Measurements from ENCODE around the gene RNU5D-1. TPM values are rescaled to one million over a fixed set of nuclear protein-coding genes. Genes with fewer than 3 reads are reported as not detected.
A peak's percentile ranks its signal among the peaks of the same experiment; 100 is the strongest.

The RNU5D-1 gene
- total RNA-seq = not detected
- polyA plus RNA-seq = not detected
- long read RNA-seq, donor 1 = 0 reads
- long read RNA-seq, donor 2 = 0 reads
- long read RNA-seq, donor 3 = 0 reads
- long read RNA-seq, donor 4 = 0 reads
- long read RNA-seq, donor 5 = 0 reads
- long read RNA-seq, donor 6 = 0 reads
- long read RNA-seq, donor 7 = 0 reads
- long read RNA-seq, donor 8, partial matches to known transcripts = 0 of 1 reads
- long read RNA-seq, donor 8, other reads (novel, unspliced or antisense) = 0 of 1 reads
- long read RNA-seq, donor 9 = 0 reads
- long read RNA-seq, donor 10 = 0 reads

DNA sequence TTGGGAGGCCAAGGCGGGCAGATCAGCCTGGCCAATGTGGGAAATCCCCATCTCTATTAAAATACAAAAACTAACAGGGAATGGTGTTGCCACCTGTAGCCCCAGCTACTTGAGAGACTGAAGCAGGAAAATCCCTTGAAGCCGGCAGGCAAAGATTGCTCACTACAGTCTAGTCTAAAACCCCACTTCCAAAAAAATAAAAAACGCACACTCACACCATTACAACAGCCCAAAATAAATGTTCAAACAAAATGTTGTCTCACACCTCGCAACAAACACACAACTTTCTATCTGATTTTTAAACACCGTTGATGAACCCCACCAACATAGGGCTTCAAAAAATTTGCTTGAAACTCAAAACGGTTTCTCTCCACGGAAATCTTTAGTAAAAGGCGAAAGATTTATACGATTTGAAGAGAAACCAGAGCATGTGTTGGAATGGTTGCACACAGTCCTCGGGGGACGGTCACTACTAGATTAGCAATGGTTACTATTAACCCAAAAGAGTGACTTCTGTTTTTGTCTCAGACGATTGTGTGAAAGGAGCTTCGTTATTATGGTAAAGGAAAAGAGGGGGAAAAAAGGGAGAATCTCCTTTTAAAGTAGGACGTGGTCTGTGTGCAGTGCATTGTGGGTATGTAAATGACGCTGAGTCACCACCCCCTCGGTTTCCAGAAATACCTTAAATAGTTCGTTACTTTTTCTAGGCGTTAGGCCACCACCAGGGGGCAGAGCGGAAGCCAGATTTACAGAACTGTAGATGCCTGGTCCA, at the start of gene RNU5D-1:
Gene RNU5D-1, minus strand, starts transcription at position 430 of the 772 bp plus-strand sequence.
- Histone ChIP-seq H3K4me3 (peak within 1 kb of the TSS; percentile 10 to 25 (median 15)), H3K36me3 (no peaks in the 10 kb centered on the region), H3K27ac (peak within 1 kb of the TSS; percentile 77 to 95 (median 86)), H3K4me1 (peaks cover 7 to 30% (median 18%) of the 10 kb centered on the region in 4 donors), H3K27me3 (no peaks in the 10 kb centered on the region), H3K9me3 (no peaks in the 10 kb centered on the region)
- DNase-seq = peak; percentile 95 to 97
- intact Hi-C loops (cut with DNase I; ENCODE audit: low total_unique reads) = no loop called here
- peak; percentile 43 to 99 (median 88) for TF ChIP-seq POLR2AphosphoS5 (IDR thresholded peaks at IDR 0.05)
- no peak for TF ChIP-seq EP300 (IDR thresholded peaks at IDR 0.05)
- TF ChIP-seq, protein P1, sequence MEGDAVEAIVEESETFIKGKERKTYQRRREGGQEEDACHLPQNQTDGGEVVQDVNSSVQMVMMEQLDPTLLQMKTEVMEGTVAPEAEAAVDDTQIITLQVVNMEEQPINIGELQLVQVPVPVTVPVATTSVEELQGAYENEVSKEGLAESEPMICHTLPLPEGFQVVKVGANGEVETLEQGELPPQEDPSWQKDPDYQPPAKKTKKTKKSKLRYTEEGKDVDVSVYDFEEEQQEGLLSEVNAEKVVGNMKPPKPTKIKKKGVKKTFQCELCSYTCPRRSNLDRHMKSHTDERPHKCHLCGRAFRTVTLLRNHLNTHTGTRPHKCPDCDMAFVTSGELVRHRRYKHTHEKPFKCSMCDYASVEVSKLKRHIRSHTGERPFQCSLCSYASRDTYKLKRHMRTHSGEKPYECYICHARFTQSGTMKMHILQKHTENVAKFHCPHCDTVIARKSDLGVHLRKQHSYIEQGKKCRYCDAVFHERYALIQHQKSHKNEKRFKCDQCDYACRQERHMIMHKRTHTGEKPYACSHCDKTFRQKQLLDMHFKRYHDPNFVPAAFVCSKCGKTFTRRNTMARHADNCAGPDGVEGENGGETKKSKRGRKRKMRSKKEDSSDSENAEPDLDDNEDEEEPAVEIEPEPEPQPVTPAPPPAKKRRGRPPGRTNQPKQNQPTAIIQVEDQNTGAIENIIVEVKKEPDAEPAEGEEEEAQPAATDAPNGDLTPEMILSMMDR (IDR thresholded peaks at IDR 0.05) = peak in 5 of 7 experiments; percentile 70 to 94 (median 85)
- TF ChIP-seq POLR2A (IDR thresholded peaks at IDR 0.05) = peak in 2 of 4 donors; percentile 70 to 97
- WGBS, 5 donors = 0 to 2% (median 1%) methylated on average over 19 of the region's 19 CpGs

DNA sequence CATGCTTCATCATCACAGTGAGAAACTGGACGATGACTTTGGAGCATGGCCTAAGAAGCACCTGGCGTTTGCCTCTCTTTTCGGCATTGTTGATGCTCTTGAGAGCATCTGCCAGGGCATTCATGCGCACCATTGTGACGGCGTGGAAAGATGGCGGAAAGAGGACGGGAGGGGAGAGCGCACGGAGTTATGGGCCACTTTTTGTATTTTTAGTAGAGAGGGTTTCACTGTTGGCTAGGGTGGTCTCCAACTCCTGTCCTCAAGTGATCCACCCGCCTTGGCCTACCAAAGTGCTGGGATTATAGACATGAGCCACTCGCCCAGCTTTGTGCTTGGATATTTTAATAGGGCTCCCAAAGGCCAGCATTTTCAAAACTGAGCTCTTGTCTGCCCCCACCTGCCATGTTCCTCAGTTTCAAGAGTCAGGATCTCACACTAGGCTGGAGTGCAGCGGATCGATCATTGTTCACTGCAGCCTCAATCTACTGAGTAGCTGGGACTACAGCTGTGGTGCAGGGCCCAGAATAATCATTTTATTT, 49.7 kb upstream of the RNU5D-1 start:
- Histone ChIP-seq H3K27ac (no peak overlapping the region), H3K4me3 (no peak overlapping the region), H3K4me1 (peaks cover 40 to 50% (median 47%) of the 10 kb centered on the region in 4 donors), H3K9me3 (no peaks in the 10 kb centered on the region), H3K27me3 (no peaks in the 10 kb centered on the region), H3K36me3 (peaks cover 41 to 61% (median 58%) of the 10 kb centered on the region in 4 donors)
- no peak for TF ChIP-seq POLR2AphosphoS5 (IDR thresholded peaks at IDR 0.05)
- no peak for TF ChIP-seq EP300 (IDR thresholded peaks at IDR 0.05)
- TF ChIP-seq, protein P1 (IDR thresholded peaks at IDR 0.05) = no peak
- no peak for TF ChIP-seq POLR2A (IDR thresholded peaks at IDR 0.05)
- intact Hi-C loops (cut with DNase I; ENCODE audit: low total_unique reads) = no loop called here
- WGBS, 5 donors = 89 to 94% (median 92%) methylated on average over 14 of the region's 14 CpGs
- DNase-seq = no peak

DNA sequence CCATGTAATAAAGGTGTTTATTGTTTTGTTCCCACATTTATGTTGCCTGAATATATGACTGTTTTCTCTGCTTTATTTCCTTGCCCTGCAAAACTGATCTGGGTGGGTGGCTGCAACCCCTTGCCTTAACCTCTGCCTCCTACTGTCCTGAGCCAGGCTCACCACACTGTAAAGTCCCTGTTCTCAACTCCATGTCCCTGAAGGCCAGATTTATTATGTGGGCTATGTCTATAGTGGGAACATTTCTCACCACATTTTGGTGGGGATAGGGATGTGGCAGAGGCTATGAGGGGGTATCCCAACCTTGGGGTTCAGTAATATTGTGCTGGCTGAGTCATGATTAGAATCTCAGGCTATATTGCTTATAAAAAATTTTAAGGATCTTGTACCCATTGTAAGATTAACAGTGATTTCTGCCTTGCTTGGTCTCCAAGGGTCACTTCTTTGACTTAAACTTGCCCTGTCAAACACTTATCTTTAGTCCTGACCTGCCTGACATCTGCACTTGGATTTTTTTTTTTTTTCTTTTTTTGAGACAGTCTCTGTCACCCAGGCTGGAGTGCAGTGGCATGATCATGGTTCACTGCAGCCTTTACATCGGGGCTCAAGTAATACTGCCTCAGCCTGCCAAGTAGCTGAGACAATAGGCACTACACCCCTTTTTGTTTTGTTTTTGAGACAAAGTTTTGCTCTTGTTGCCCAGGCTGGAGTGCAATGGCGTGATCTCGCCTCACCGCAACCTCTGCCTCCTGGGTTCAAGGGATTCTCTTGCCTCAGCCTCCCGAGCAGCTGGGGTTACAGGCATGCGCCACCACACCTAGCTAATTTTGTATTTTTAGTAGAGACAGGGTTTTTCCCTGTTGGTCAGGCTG, 48.0 kb upstream of the RNU5D-1 start:
- Histone ChIP-seq H3K4me3 (peak overlapping the region in 1 of 4 donors; percentile 77), H3K27me3 (no peaks in the 10 kb centered on the region), H3K4me1 (peaks cover 26 to 41% (median 37%) of the 10 kb centered on the region in 4 donors), H3K9me3 (no peaks in the 10 kb centered on the region), H3K27ac (no peak overlapping the region), H3K36me3 (peaks cover 41 to 61% (median 58%) of the 10 kb centered on the region in 4 donors)
- WGBS, 5 donors = 92 to 96% (median 94%) methylated on average over 6 of the region's 6 CpGs
- TF ChIP-seq POLR2A (IDR thresholded peaks at IDR 0.05) (no peak), EP300 (IDR thresholded peaks at IDR 0.05) (no peak), POLR2AphosphoS5 (IDR thresholded peaks at IDR 0.05) (no peak)
- TF ChIP-seq, protein P1 (IDR thresholded peaks at IDR 0.05) = no peak
- intact Hi-C loops (cut with DNase I; ENCODE audit: low total_unique reads) = no loop called here
- no peak for DNase-seq

All from stomach (tissue), 19 donors.